Activated naive CD8-positive, alpha-beta T cell (primary cell): ENCODE results near the gene TMEM8B.
A peak's percentile ranks its signal among the peaks of the same experiment; 100 is the strongest.

ENCODE experiments used
- H3K27ac Mint-ChIP-seq: one replicate; pipeline ENCODE4 v1.8.0; 2021; ENCODE audit warnings: mixed read lengths
- H3K27me3 Mint-ChIP-seq: one replicate; pipeline ENCODE4 v1.8.0; 2021; ENCODE audit warnings: mixed read lengths
- H3K36me3 Mint-ChIP-seq: one replicate; pipeline ENCODE4 v1.8.0; 2021; ENCODE audit warnings: mixed read lengths
- H3K4me1 Mint-ChIP-seq: one replicate; pipeline ENCODE4 v1.8.0; 2021; ENCODE audit warnings: low read depth, mixed read lengths
- H3K4me3 Mint-ChIP-seq: one replicate; pipeline ENCODE4 v1.8.0; 2021; ENCODE audit warnings: mild to moderate bottlenecking, mixed read lengths
- H3K9me3 Mint-ChIP-seq: one replicate; pipeline ENCODE4 v1.8.0; 2021; ENCODE audit warnings: low read depth, mixed read lengths

TMEM8B gene

GRCh38 chr9:35829084-35829763 is at the start of gene TMEM8B:
TMEM8B (plus strand) TSS chr9:35829228; CDS start chr9:35829448, 220 bp downstream.
- Mint-ChIP-seq H3K27me3 (no peaks in the 10 kb centered on the region), H3K4me1 (peaks cover 30% of the 10 kb centered on the region), H3K27ac (peak within 1 kb of the TSS; percentile 85), H3K9me3 (no peaks in the 10 kb centered on the region), H3K4me3 (peak within 1 kb of the TSS; percentile 99), H3K36me3 (no peaks in the 10 kb centered on the region)

- H3K9me3 Mint-ChIP-seq, result no peaks in the 10 kb centered on the region
- H3K4me3 Mint-ChIP-seq, result no peak overlapping the region
- H3K27me3 Mint-ChIP-seq, result no peaks in the 10 kb centered on the region
- no peak overlapping the region for H3K27ac Mint-ChIP-seq
- H3K36me3 Mint-ChIP-seq, result peaks cover 19% of the 10 kb centered on the region
- H3K4me1 Mint-ChIP-seq, result no peaks in the 10 kb centered on the region
Observed at GRCh38 chr9:35781066-35781465, 48.0 kb upstream of the TMEM8B start.

DNA sequence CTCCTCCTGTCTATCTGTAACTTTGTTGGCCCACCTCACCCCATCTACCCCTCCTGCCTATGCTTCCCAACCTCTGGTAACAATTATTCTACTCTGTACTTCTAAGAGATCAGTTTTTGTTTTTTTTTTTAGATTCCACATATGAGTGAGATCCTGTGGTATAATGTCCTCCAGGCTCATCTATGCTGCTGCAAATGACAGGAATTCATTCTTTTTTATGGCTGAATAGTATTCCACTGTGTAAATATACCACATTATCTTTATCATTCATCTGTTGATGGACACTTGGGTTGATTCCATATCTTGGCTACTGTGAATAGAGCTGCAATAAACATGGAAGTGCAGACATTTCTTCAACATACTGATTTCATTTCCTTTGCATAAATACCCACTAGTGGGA is 45.6 kb upstream of the TMEM8B start:
- Mint-ChIP-seq H3K9me3 (no peaks in the 10 kb centered on the region), H3K4me3 (no peak overlapping the region), H3K27me3 (no peaks in the 10 kb centered on the region), H3K4me1 (no peaks in the 10 kb centered on the region), H3K36me3 (peaks cover 19% of the 10 kb centered on the region), H3K27ac (no peak overlapping the region)

DNA sequence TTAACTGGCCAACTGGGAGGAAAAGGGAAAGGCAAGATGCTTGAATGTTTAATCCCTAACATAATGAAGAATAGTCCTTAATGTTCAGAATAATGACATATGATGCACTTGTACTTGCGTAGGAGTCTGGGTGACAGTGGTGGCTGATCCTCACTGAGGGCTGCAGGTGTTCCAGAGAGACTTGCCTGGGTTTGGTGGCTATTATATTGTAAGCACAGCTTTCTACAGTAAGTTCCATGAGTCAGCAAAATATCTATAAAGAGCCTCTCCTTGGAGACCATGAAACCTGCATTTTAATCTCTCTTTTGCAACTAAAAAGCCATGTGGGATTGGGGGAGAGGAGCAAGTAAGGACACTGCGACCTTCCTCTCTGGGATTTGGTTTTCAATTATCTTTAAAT is 39.5 kb upstream of the TMEM8B start:
- Mint-ChIP-seq H3K27ac (no peak overlapping the region), H3K27me3 (no peaks in the 10 kb centered on the region), H3K36me3 (peaks cover 8% of the 10 kb centered on the region), H3K4me1 (peaks cover 6% of the 10 kb centered on the region), H3K9me3 (no peaks in the 10 kb centered on the region), H3K4me3 (no peak overlapping the region)

DNA sequence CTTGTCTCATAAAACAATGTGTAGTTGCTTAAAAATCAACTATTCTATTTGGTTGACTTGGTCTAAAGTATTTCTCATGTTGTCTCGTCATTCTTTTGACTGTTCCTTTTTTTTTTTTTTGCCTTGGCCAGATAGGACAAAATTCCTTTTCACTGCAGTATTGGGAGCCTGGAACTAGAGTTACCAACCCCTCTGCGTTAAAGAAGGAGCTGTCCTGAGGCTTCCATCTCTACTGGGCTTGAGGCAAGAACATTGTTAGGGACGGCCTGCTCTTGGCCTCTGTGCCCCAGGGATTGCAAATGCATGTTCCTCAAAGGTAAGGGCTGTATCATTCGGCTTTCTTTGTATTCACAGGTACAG is 39.0 kb upstream of the TMEM8B start:
- peaks cover 6% of the 10 kb centered on the region for H3K4me1 Mint-ChIP-seq
- peaks cover 8% of the 10 kb centered on the region for H3K36me3 Mint-ChIP-seq
- H3K4me3 Mint-ChIP-seq, result no peak overlapping the region
- no peaks in the 10 kb centered on the region for H3K9me3 Mint-ChIP-seq
- no peak overlapping the region for H3K27ac Mint-ChIP-seq
- H3K27me3 Mint-ChIP-seq, result no peaks in the 10 kb centered on the region

DNA sequence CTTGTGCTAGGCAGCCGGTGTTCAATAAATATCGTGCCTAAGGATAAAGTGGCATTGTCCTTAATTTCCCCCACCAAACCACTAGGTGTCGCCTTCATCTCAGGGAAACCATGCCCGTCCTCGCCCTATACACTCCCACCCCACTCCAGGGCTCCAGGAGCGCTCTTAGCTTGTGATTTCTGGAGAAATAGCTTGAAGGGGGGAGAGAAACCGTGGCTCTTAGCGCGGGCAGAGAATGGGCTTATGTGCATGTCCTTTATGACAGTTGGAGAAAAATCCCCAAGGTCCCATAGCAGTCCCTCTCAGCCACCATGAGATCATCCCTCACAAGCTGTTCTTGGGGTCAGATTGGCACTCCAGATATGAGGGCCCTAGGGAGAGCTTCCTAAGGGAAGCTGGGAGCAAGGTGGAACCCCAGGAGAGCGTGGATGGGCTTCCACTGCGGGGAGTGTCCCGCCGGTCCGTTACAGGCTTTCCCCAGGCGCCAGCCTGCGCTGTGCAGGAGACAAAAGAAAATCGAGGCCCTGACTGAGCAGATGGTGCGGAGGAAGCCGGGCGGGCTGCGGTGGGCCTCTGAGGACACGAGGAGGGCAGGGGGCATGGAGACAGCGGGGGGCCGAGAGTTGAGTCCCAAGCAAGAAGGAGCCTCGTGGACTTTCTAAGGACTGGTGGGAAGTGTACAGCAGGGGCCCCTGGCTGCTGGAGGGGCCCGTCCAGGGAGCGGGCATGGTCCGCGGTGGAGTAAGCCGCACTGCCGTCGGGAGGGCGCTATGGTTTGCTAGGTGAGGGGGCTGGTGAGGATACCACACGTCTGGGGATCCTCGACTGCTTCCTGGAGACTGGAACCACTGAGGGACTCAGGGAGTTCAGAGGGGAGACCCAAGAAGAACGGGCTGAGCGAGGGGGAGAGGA is 38.4 kb upstream of the TMEM8B start:
- no peaks in the 10 kb centered on the region for H3K9me3 Mint-ChIP-seq
- no peak overlapping the region for H3K27ac Mint-ChIP-seq
- no peak overlapping the region for H3K4me3 Mint-ChIP-seq
- H3K36me3 Mint-ChIP-seq, result peaks cover 7% of the 10 kb centered on the region
- no peaks in the 10 kb centered on the region for H3K27me3 Mint-ChIP-seq
- H3K4me1 Mint-ChIP-seq, result peaks cover 6% of the 10 kb centered on the region

DNA sequence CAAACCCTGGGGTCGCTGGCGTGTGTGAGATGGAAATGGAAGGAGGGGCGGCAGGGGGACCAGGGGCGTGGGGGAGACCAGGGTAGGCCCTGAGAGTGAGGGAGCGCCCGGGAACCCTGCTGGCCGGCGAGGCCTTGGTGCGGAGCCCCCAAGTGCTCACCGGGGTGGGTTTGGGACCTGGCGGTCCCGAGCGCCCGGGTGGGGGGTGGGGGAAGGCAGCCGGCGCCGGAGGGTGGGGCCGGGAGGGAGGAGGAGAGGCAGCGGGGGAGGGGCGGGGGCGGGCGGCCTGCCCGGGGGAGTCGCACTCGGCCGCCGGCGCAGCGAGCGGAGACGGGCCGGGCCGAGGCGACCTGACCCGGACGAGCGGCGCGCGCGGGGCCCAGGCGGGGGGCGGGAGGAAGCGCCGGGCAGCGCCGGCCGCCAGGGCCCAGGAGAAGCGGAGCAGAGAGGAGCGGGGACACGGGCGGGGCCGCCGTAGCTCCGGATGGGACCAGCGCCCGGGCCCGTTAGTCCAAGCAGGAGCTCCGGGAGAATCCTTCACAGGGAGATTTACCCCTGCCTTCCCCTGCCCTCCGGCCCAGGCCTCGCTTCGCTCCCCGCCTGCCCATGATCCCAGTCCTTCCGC is 37.6 kb upstream of the TMEM8B start, which contains the start of gene NPR2:
Gene NPR2 (plus strand): TSS at position 295 of the 625 bp plus-strand sequence. CDS start 818 bp downstream, outside the sequence.
- no peak within 1 kb of the TSS for H3K27ac Mint-ChIP-seq
- peaks cover 6% of the 10 kb centered on the region for H3K4me1 Mint-ChIP-seq
- H3K4me3 Mint-ChIP-seq, result no peak within 1 kb of the TSS
- H3K36me3 Mint-ChIP-seq, result peaks cover 5% of the 10 kb centered on the region
- no peaks in the 10 kb centered on the region for H3K27me3 Mint-ChIP-seq
- H3K9me3 Mint-ChIP-seq, result no peaks in the 10 kb centered on the region

DNA sequence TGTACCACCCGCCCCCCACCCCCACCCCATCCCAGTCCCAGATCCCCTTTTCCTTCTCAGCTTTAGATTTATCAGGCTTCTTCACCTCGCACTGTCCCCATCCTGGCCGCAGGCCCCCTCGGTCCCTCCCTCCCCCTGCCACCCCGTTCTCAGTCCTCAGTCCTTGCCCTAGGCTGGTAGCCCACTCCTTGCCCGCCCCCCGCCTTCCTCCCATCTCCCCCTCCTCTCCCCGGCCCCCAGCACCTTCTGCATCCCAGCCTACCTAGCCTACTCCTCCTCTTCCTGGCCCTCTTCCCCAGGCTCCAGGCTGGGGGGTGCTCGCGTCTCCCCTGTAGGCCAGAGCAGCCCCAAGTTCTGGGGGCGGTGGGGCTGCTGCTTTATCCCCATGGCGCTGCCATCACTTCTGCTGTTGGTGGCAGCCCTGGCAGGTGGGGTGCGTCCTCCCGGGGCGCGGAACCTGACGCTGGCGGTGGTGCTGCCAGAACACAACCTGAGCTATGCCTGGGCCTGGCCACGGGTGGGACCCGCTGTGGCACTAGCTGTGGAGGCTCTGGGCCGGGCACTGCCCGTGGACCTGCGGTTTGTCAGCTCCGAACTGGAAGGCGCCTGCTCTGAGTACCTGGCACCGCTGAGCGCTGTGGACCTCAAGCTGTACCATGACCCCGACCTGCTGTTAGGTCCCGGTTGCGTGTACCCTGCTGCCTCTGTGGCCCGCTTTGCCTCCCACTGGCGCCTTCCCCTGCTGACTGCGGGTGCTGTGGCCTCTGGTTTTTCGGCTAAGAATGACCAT is 36.8 kb upstream of the TMEM8B start:
- H3K9me3 Mint-ChIP-seq, result no peaks in the 10 kb centered on the region
- no peaks in the 10 kb centered on the region for H3K27me3 Mint-ChIP-seq
- H3K4me3 Mint-ChIP-seq, result no peak overlapping the region
- peaks cover 7% of the 10 kb centered on the region for H3K36me3 Mint-ChIP-seq
- no peak overlapping the region for H3K27ac Mint-ChIP-seq
- H3K4me1 Mint-ChIP-seq, result peaks cover 9% of the 10 kb centered on the region

- Mint-ChIP-seq H3K27me3 (no peaks in the 10 kb centered on the region), H3K36me3 (peaks cover 4% of the 10 kb centered on the region), H3K4me1 (peaks cover 12% of the 10 kb centered on the region), H3K4me3 (no peak overlapping the region), H3K27ac (no peak overlapping the region), H3K9me3 (no peaks in the 10 kb centered on the region)
Observed at GRCh38 chr9:35792826-35793225, 36.2 kb upstream of the TMEM8B start.

GRCh38 chr9:35793461-35793860 is 35.6 kb upstream of the TMEM8B start:
- H3K27ac Mint-ChIP-seq, result no peak overlapping the region
- peaks cover 16% of the 10 kb centered on the region for H3K4me1 Mint-ChIP-seq
- H3K4me3 Mint-ChIP-seq, result no peak overlapping the region
- H3K36me3 Mint-ChIP-seq, result peaks cover 4% of the 10 kb centered on the region
- H3K27me3 Mint-ChIP-seq, result no peaks in the 10 kb centered on the region
- H3K9me3 Mint-ChIP-seq, result no peaks in the 10 kb centered on the region

- H3K27me3 Mint-ChIP-seq, result no peaks in the 10 kb centered on the region
- H3K4me1 Mint-ChIP-seq, result peaks cover 21% of the 10 kb centered on the region
- H3K27ac Mint-ChIP-seq, result no peak overlapping the region
- H3K4me3 Mint-ChIP-seq, result no peak overlapping the region
- peaks cover 11% of the 10 kb centered on the region for H3K36me3 Mint-ChIP-seq
- H3K9me3 Mint-ChIP-seq, result no peaks in the 10 kb centered on the region
Observed at GRCh38 chr9:35795695-35796094, 33.3 kb upstream of the TMEM8B start.

GRCh38 chr9:35797311-35798109 is 31.5 kb upstream of the TMEM8B start:
- H3K27ac Mint-ChIP-seq, result no peak overlapping the region
- H3K4me1 Mint-ChIP-seq, result peaks cover 21% of the 10 kb centered on the region
- H3K36me3 Mint-ChIP-seq, result peaks cover 16% of the 10 kb centered on the region
- no peaks in the 10 kb centered on the region for H3K9me3 Mint-ChIP-seq
- H3K4me3 Mint-ChIP-seq, result no peak overlapping the region
- H3K27me3 Mint-ChIP-seq, result no peaks in the 10 kb centered on the region

DNA sequence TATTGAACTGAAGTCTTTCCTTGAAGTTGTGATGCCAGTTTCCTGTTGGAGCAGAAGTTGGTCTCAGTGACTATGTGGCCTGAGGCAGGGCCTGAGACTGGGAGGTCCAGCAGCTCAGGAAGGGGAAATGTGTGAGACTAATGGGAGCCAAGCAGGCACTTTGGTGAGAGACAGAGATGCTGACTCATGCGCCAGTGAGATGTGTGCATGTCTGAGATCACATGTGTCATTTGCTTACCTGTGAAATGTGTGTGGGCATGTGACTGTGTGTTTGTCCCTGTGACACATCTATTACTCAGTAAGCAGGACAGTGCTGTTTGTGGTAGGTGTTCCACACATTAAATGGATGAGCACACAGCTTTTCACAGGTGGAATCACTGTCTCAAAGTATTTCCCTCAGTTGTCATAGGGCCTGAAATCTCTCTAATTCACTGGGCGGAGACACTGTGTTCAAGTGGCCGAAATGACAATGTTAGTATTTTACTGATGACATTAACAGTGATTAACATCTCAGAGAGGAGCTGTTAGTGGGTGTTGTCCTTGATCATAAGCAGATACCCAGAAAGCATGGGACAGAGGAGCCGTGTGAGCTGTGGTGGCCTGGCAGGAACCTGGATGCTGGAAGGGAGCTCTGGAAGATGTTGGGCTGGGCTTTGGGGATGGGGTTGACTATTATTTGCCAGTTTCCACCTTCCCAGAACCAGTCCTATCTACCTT is 30.2 kb upstream of the TMEM8B start:
- H3K9me3 Mint-ChIP-seq, result no peaks in the 10 kb centered on the region

More for the DNA sequence above, 30.2 kb upstream of the TMEM8B start:
- H3K27me3 Mint-ChIP-seq, result no peaks in the 10 kb centered on the region
- H3K4me1 Mint-ChIP-seq, result peaks cover 21% of the 10 kb centered on the region
- no peak overlapping the region for H3K4me3 Mint-ChIP-seq
- peak overlapping the region; percentile 84 for H3K27ac Mint-ChIP-seq
- H3K36me3 Mint-ChIP-seq, result peaks cover 17% of the 10 kb centered on the region
